H9 (cell line): Measurements from ENCODE around the gene EGLN3. TPM values are rescaled to one million over a fixed set of nuclear protein-coding genes. Genes with fewer than 3 reads are reported as not detected.

Experiments used
- DNase-seq: peaks from one replicate; pipeline ENCODE4 v3.0.0-alpha.2; 2017
- H2AFZ ChIP-seq: one replicate; pipeline ENCODE4 v1.6.1; 2013; ENCODE audit warnings: mild to moderate bottlenecking, low read length, control low read depth, moderate library complexity
- H2AK5ac ChIP-seq: 2 replicates; pipeline ENCODE4 v1.6.1; 2013; ENCODE audit warnings: low read length, control low read depth, mixed read lengths; ENCODE audit not compliant: insufficient read length
- H2BK120ac ChIP-seq: one replicate; pipeline ENCODE4 v1.6.1; 2013; ENCODE audit warnings: low read depth, mild to moderate bottlenecking, low read length, control low read depth, inconsistent platforms; ENCODE audit not compliant: poor library complexity, severe bottlenecking
- H2BK12ac ChIP-seq: 2 replicates; pipeline ENCODE4 v1.6.1; 2013; ENCODE audit warnings: low read length, control low read depth, mixed read lengths, low read depth; ENCODE audit not compliant: insufficient read length
- H2BK15ac ChIP-seq: 2 replicates; pipeline ENCODE4 v1.6.1; 2013; ENCODE audit warnings: low read depth, low read length, control low read depth
- H2BK20ac ChIP-seq: one replicate; pipeline ENCODE4 v1.6.1; 2013; ENCODE audit warnings: low read depth, mild to moderate bottlenecking, low read length, control low read depth, inconsistent platforms; ENCODE audit not compliant: poor library complexity, severe bottlenecking
- H2BK5ac ChIP-seq: 2 replicates; pipeline ENCODE4 v1.6.1; 2013; ENCODE audit warnings: low read length, control low read depth, mixed read lengths; ENCODE audit not compliant: insufficient read length
- H3K14ac ChIP-seq: 2 replicates; pipeline ENCODE4 v1.6.1; 2013; ENCODE audit warnings: low read length, control low read depth; ENCODE audit not compliant: insufficient read depth
- H3K18ac ChIP-seq: 2 replicates; pipeline ENCODE4 v1.6.1; 2013; ENCODE audit warnings: low read depth, mild to moderate bottlenecking, mixed read lengths, low read length, control low read depth; ENCODE audit not compliant: insufficient read length
- H3K23ac ChIP-seq: 2 replicates; pipeline ENCODE4 v1.6.1; 2013; ENCODE audit warnings: low read length, control low read depth, mixed read lengths, low read depth; ENCODE audit not compliant: insufficient read length
- H3K23me2 ChIP-seq: 2 replicates; pipeline ENCODE4 v1.6.1; 2013; ENCODE audit warnings: low read depth, mild to moderate bottlenecking, mixed read lengths, low read length, control low read depth; ENCODE audit not compliant: insufficient read length, poor library complexity, severe bottlenecking
- H3K27ac ChIP-seq: 2 replicates; pipeline ENCODE4 v1.5.1; 2013; ENCODE audit warnings: low read length, control low read depth, mixed read lengths, low read depth; ENCODE audit not compliant: insufficient read length
- H3K27me3 ChIP-seq: 2 replicates; pipeline ENCODE4 v1.6.1; 2013; ENCODE audit warnings: low read length, control low read depth, inconsistent platforms; ENCODE audit not compliant: insufficient read depth
- H3K4ac ChIP-seq: 2 replicates; pipeline ENCODE4 v1.6.1; 2013; ENCODE audit warnings: low read depth, mild to moderate bottlenecking, control low read depth, inconsistent platforms, low read length, moderate library complexity
- H3K4me1 ChIP-seq: 2 replicates; pipeline ENCODE4 v1.6.1; 2013; ENCODE audit warnings: low read length, control low read depth, inconsistent platforms; ENCODE audit not compliant: insufficient read depth
- H3K4me2 ChIP-seq: 2 replicates; pipeline ENCODE4 v1.6.1; 2013; ENCODE audit warnings: low read length, control low read depth, mixed read lengths; ENCODE audit not compliant: insufficient read length, insufficient read depth
- H3K56ac ChIP-seq: 2 replicates; pipeline ENCODE4 v1.6.1; 2013; ENCODE audit warnings: low read depth, mild to moderate bottlenecking, mixed read lengths, low read length, control low read depth; ENCODE audit not compliant: insufficient read length
- H3K79me1 ChIP-seq: 2 replicates; pipeline ENCODE4 v1.6.1; 2013; ENCODE audit warnings: low read depth, mild to moderate bottlenecking, moderate library complexity, low read length, control low read depth, inconsistent platforms; ENCODE audit not compliant: insufficient read depth, poor library complexity, severe bottlenecking
- H3K79me2 ChIP-seq: 2 replicates; pipeline ENCODE4 v1.6.1; 2013; ENCODE audit warnings: low read length, control low read depth, inconsistent platforms; ENCODE audit not compliant: insufficient read depth
- H3K9ac ChIP-seq: 2 replicates; pipeline ENCODE4 v1.6.1; 2013; ENCODE audit warnings: low read length, control low read depth, mixed read lengths; ENCODE audit not compliant: insufficient read length; ENCODE audit errors: extremely low read depth
- H3K9me3 ChIP-seq: one replicate; pipeline ENCODE4 v1.6.1; 2013; ENCODE audit warnings: low read depth, low read length, inconsistent platforms; ENCODE audit not compliant: control insufficient read depth
- H3T11ph ChIP-seq: one replicate; pipeline ENCODE4 v1.6.1; 2013; ENCODE audit warnings: mild to moderate bottlenecking, low read length, control low read depth, inconsistent platforms
- H4K20me1 ChIP-seq: one replicate; pipeline ENCODE4 v1.6.1; 2013; ENCODE audit not compliant: control insufficient read depth, insufficient read length, insufficient read depth
- H4K5ac ChIP-seq: 2 replicates; pipeline ENCODE4 v1.6.1; 2013; ENCODE audit warnings: low read depth, mild to moderate bottlenecking, mixed read lengths, low read length, control low read depth; ENCODE audit not compliant: insufficient read length
- H4K8ac ChIP-seq: replicated peaks from 2 replicates; pipeline ENCODE4 v1.6.1; 2013; ENCODE audit warnings: low read length, control low read depth, mixed read lengths, low read depth; ENCODE audit not compliant: insufficient read length
- H4K91ac ChIP-seq: 2 replicates; pipeline ENCODE4 v1.6.1; 2013; ENCODE audit warnings: low read depth, mild to moderate bottlenecking, moderate library complexity, mixed read lengths, low read length, control low read depth; ENCODE audit not compliant: insufficient read length
- H3K27ac Mint-ChIP-seq, 3 experiments: 2 replicates in 2 of 3; 3 replicates in 1 of 3; pipeline ENCODE4 v1.8.0; 2020 to 2021; ENCODE audit warnings: mixed read lengths in 3 of 3, mild to moderate bottlenecking in 1 of 3, moderate library complexity in 1 of 3
- H3K27me3 Mint-ChIP-seq: 2 replicates; pipeline ENCODE4 v1.8.0; 2021; ENCODE audit warnings: low read depth, mild to moderate bottlenecking, moderate library complexity, mixed read lengths
- H3K36me3 Mint-ChIP-seq, 3 experiments: 2 replicates in 2 of 3; 3 replicates in 1 of 3; pipeline ENCODE4 v1.8.0; 2020 to 2021; ENCODE audit warnings: low read depth in 3 of 3, mixed read lengths in 3 of 3; ENCODE audit not compliant: insufficient read depth in 1 of 3
- H3K4me1 Mint-ChIP-seq, 2 experiments: 2 replicates each; pipeline ENCODE4 v1.8.0; 2020; ENCODE audit warnings: mixed read lengths in 2 of 2
- H3K4me3 Mint-ChIP-seq, 2 experiments: 2 replicates in 1 of 2; 3 replicates in 1 of 2; pipeline ENCODE4 v1.8.0; 2020 to 2021; ENCODE audit warnings: mild to moderate bottlenecking in 2 of 2, mixed read lengths in 2 of 2, moderate library complexity in 1 of 2
- H3K9me3 Mint-ChIP-seq, 2 experiments: 2 replicates in 1 of 2; 3 replicates in 1 of 2; pipeline ENCODE4 v1.8.0; 2020; ENCODE audit warnings: mild to moderate bottlenecking in 2 of 2, mixed read lengths in 2 of 2, moderate library complexity in 1 of 2
- CTCF ChIP-seq: fragments of 200-600 bp; sonication (generic); conservative IDR thresholded peaks from 3 replicates; pipeline ENCODE4 v1.8.0; 2021; ENCODE audit warnings: antibody characterized with exemption, mild to moderate bottlenecking
- WGBS: extraction: QIAGEN DNeasy Blood & Tissue Kit; methylation state at CpG from one replicate; pipeline ENCODE4 v1.1.7; 2013; ENCODE audit warnings: missing lambda C conversion rate, low lambda C conversion rate, mixed read lengths; ENCODE audit not compliant: insufficient read length; ENCODE audit errors: extremely low coverage; 5-methylcytosine and 5-hydroxymethylcytosine counted together
- total RNA-seq: library from RNA; stranded (reverse); gene quantifications from 2 replicates; pipeline ENCODE4 v1.2.1, GENCODE V29; 2021

EGLN3 gene
- total RNA-seq, 1 experiment from 2014 or later = 19.8 TPM

DNA sequence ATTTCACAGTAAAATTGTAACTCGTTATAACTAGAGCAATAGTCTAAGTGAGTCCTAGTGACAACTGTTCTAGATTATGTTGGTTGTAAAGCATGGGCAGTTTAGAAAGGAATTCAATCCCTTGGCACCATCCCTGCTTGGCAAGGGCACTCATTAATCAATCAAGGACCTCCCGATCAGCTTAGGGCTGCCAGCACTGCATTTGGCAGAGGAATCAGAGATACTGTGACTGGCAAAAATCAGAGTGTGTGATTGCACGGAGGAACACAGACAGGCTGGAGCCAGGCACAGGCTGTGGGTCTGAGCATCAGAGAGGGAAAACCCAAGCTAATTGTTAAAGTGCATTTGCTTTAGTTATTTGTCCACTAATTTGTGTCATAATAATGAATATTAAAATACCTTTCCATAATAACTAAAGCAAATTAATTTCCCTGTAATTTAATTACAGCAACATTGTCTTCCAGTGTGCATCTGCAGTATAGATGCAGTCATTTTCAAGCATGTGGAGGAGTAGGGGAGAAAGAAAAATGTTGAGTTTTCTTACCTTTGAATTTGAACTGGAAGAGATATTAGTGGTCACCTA, 3.2 kb upstream of the EGLN3 start:
- no peak overlapping the region for H4K8ac ChIP-seq
- no peak overlapping the region for H3K9ac ChIP-seq
- Mint-ChIP-seq H3K36me3 (peaks cover 0 to 2% (median 0%) of the 10 kb centered on the region in 3 experiments; a peak in 1 of 7 replicates), H3K4me3 (no peak overlapping the region), H3K27me3 (peaks cover 9% of the 10 kb centered on the region), H3K9me3 (no peaks in the 10 kb centered on the region; a peak in 1 of 5 replicates), H3K27ac (peak overlapping the region in 1 of 3 experiments; percentile 84; a peak in 1 of 7 replicates), H3K4me1 (peaks cover 27 to 32% of the 10 kb centered on the region in 2 experiments)
- no peak for TF ChIP-seq CTCF
- no peak overlapping the region for H3K27ac ChIP-seq
- H4K5ac ChIP-seq = no peak overlapping the region
- no peaks in the 10 kb centered on the region for H3K79me1 ChIP-seq
- peaks cover 4% of the 10 kb centered on the region; the same call in 1 of the 2 replicates for H3K79me2 ChIP-seq
- H3K18ac ChIP-seq = no peak overlapping the region
- H2BK20ac ChIP-seq = no peak overlapping the region
- H3K14ac ChIP-seq = no peak overlapping the region
- no peak overlapping the region for H2BK12ac ChIP-seq
- H2BK5ac ChIP-seq = no peak overlapping the region
- H2AFZ ChIP-seq = no peak overlapping the region
- H4K91ac ChIP-seq = no peak overlapping the region
- H3T11ph ChIP-seq = no peak overlapping the region
- no peaks in the 10 kb centered on the region for H4K20me1 ChIP-seq
- H3K27me3 ChIP-seq = peaks cover 4% of the 10 kb centered on the region; the same call in 1 of the 2 replicates
- H2BK120ac ChIP-seq = no peak overlapping the region
- H3K23me2 ChIP-seq = peaks cover 17% of the 10 kb centered on the region
- H3K23ac ChIP-seq = no peak overlapping the region
- no peak for DNase-seq
- no peaks in the 10 kb centered on the region for H3K9me3 ChIP-seq
- peaks cover 3% of the 10 kb centered on the region; the same call in 1 of the 2 replicates for H3K4me1 ChIP-seq
- H2AK5ac ChIP-seq = no peak overlapping the region
- no peak overlapping the region for H3K56ac ChIP-seq
- no CpG with 5 or more reads among the region's 3 CpGs for WGBS
- no peak overlapping the region for H2BK15ac ChIP-seq
- no peak overlapping the region for H3K4ac ChIP-seq
- no peak overlapping the region for H3K4me2 ChIP-seq
